GM23248 (cell line): ENCODE measurements around the gene CRYBB1.

Source experiments
- EZH2 ChIP-seq: fragments of 200-600 bp; sonication (generic); IDR thresholded peaks from 2 replicates; pipeline ENCODE4 v1.6.1; 2018; ENCODE audit warnings: antibody characterized with exemption, mild to moderate bottlenecking; ENCODE audit not compliant: insufficient read depth, poor library complexity, severe bottlenecking
- EZH2phosphoT487 ChIP-seq: fragments of 200-600 bp; sonication (generic); IDR thresholded peaks from 2 replicates; pipeline ENCODE4 v1.6.1; 2018; ENCODE audit warnings: antibody characterized with exemption, moderate library complexity, mild to moderate bottlenecking, low read depth; ENCODE audit not compliant: insufficient read depth

- TF ChIP-seq EZH2phosphoT487 (no peak), EZH2 (no peak)
Observed at GRCh38 chr22:26602127-26602526, 15.7 kb downstream of the CRYBB1 start.
